GM23338 (cell line): Measurements from ENCODE around the gene APBB1. TPM values are rescaled to one million over a fixed set of nuclear protein-coding genes. Genes with fewer than 3 reads are reported as not detected.

Experiments used
- ATAC-seq: fragments of 200-7000 bp; cut with Tn5 transposase; 3 replicates; pipeline ENCODE4 v1.9.1; 2020
- DNase-seq: peaks from one replicate; pipeline ENCODE4 v3.0.0-alpha.2; 2015; ENCODE audit warnings: low spot score
- H2AFZ ChIP-seq: fragments of 200-600 bp; sonication (generic); 2 replicates; pipeline ENCODE4 v1.8.0; 2016; ENCODE audit warnings: antibody characterized with exemption, mild to moderate bottlenecking, moderate library complexity
- H3F3A ChIP-seq: fragments of 200-600 bp; sonication (generic); replicated peaks from 2 replicates; pipeline ENCODE4 v1.8.0; 2017; ENCODE audit warnings: antibody characterized with exemption, mixed run types, low read depth
- H3K27ac ChIP-seq: fragments of 200-600 bp; sonication (generic); 2 replicates; pipeline ENCODE4 v1.6.1; 2016; ENCODE audit warnings: low read depth
- H3K27me3 ChIP-seq: fragments of 200-600 bp; sonication (generic); 2 replicates; pipeline ENCODE4 v1.8.0; 2016; ENCODE audit warnings: mild to moderate bottlenecking, mixed run types, moderate library complexity; ENCODE audit not compliant: insufficient read depth
- H3K36me3 ChIP-seq: fragments of 200-600 bp; sonication (generic); 2 replicates; pipeline ENCODE4 v1.8.0; 2016; ENCODE audit warnings: mild to moderate bottlenecking; ENCODE audit not compliant: insufficient read depth
- H3K4me1 ChIP-seq: fragments of 200-600 bp; sonication (generic); 2 replicates; pipeline ENCODE4 v1.8.0; 2016; ENCODE audit warnings: mild to moderate bottlenecking, moderate library complexity; ENCODE audit not compliant: insufficient read depth
- H3K4me2 ChIP-seq: fragments of 200-600 bp; sonication (generic); 2 replicates; pipeline ENCODE4 v1.7.1; 2017; ENCODE audit warnings: mixed run types
- H3K4me3 ChIP-seq: fragments of 200-600 bp; sonication (generic); 2 replicates; pipeline ENCODE4 v1.6.1; 2016; ENCODE audit warnings: mixed run types
- H3K79me2 ChIP-seq: fragments of 200-600 bp; sonication (generic); replicated peaks from 2 replicates; pipeline ENCODE4 v1.8.0; 2017; ENCODE audit warnings: mild to moderate bottlenecking; ENCODE audit not compliant: insufficient read depth
- H3K9me2 ChIP-seq: fragments of 200-600 bp; sonication (generic); 2 replicates; pipeline ENCODE4 v1.8.0; 2017; ENCODE audit not compliant: insufficient read depth
- H4K20me1 ChIP-seq: fragments of 200-600 bp; sonication (generic); replicated peaks from 2 replicates; pipeline ENCODE4 v1.8.0; 2017; ENCODE audit warnings: mild to moderate bottlenecking; ENCODE audit not compliant: insufficient read depth
- H3K27ac Mint-ChIP-seq: 2 replicates; pipeline ENCODE4 v1.8.0; 2020; ENCODE audit warnings: inconsistent platforms, mild to moderate bottlenecking, moderate library complexity, mixed read lengths
- H3K27me3 Mint-ChIP-seq: 3 replicates; pipeline ENCODE4 v1.8.0; 2022; ENCODE audit warnings: low read depth, mild to moderate bottlenecking, moderate library complexity, mixed read lengths, inconsistent platforms; ENCODE audit not compliant: insufficient read depth, poor library complexity
- H3K36me3 Mint-ChIP-seq: 3 replicates; pipeline ENCODE4 v1.8.0; 2021; ENCODE audit warnings: low read depth, mild to moderate bottlenecking, inconsistent platforms, moderate library complexity, mixed read lengths
- H3K4me1 Mint-ChIP-seq: 3 replicates; pipeline ENCODE4 v1.8.0; 2020; ENCODE audit warnings: mild to moderate bottlenecking, inconsistent platforms, mixed read lengths
- H3K4me3 Mint-ChIP-seq: 3 replicates; pipeline ENCODE4 v1.8.0; 2021; ENCODE audit warnings: moderate library complexity, mild to moderate bottlenecking, inconsistent platforms, mixed read lengths
- H3K9me3 Mint-ChIP-seq: 3 replicates; pipeline ENCODE4 v1.8.0; 2020; ENCODE audit warnings: moderate library complexity, mild to moderate bottlenecking, inconsistent platforms, mixed read lengths
- CREB1 ChIP-seq: fragments of 250-450 bp; sonication (Bioruptor Pico); IDR thresholded peaks from 2 replicates; pipeline ENCODE4 v1.5.0; 2020; ENCODE audit warnings: low read depth, mild to moderate bottlenecking, moderate library complexity
- CTCF ChIP-seq, 2 experiments: fragments of 200-600 bp in 1 of 2; sonication (generic) in 1 of 2; conservative IDR thresholded peaks; 2 replicates each; pipeline versions ENCODE4 v1.5.1 to v1.6.1; 2016 to 2017; ENCODE audit warnings: antibody characterized with exemption in 2 of 2, low read depth in 2 of 2, mild to moderate bottlenecking in 2 of 2, moderate library complexity in 1 of 2
- ETS1 ChIP-seq: IDR thresholded peaks from 2 replicates; pipeline ENCODE4 v1.6.1; 2016; ENCODE audit warnings: antibody characterized with exemption
- EZH2 ChIP-seq: fragments of 200-600 bp; sonication (generic); IDR thresholded peaks from one replicate; pipeline ENCODE4 v1.8.0; 2017; ENCODE audit warnings: antibody characterized with exemption, mild to moderate bottlenecking, low read depth; ENCODE audit not compliant: unreplicated experiment
- EZH2phosphoT487 ChIP-seq: fragments of 200-600 bp; sonication (generic); IDR thresholded peaks from one replicate; pipeline ENCODE4 v1.8.1; 2018; ENCODE audit warnings: antibody characterized with exemption; ENCODE audit not compliant: unreplicated experiment
- JUNB ChIP-seq: IDR thresholded peaks from one replicate; pipeline ENCODE4 v1.6.1; 2016; ENCODE audit warnings: antibody characterized with exemption; ENCODE audit not compliant: unreplicated experiment
- NANOG ChIP-seq: IDR thresholded peaks from 2 replicates; pipeline ENCODE4 v1.6.1; 2016; ENCODE audit warnings: antibody characterized with exemption, borderline replicate concordance
- POLR2AphosphoS5 ChIP-seq: IDR thresholded peaks from 2 replicates; pipeline ENCODE4 v1.6.1; 2016; ENCODE audit warnings: antibody characterized with exemption, low read depth
- REST ChIP-seq: IDR thresholded peaks from one replicate; pipeline ENCODE4 v1.6.1; 2018; ENCODE audit warnings: antibody characterized with exemption; ENCODE audit not compliant: unreplicated experiment
- STAT1 ChIP-seq: IDR thresholded peaks from one replicate; pipeline ENCODE4 v1.6.1; 2016; ENCODE audit warnings: antibody characterized with exemption; ENCODE audit not compliant: unreplicated experiment
- ZNF114 ChIP-seq: fragments of 250-450 bp; sonication (Bioruptor Pico); IDR thresholded peaks from 2 replicates; pipeline ENCODE4 v1.5.0; 2020; ENCODE audit warnings: mild to moderate bottlenecking, moderate library complexity
- ZNF331 ChIP-seq: fragments of 250-450 bp; sonication (Bioruptor Pico); IDR thresholded peaks from 2 replicates; pipeline ENCODE4 v1.5.0; 2020; ENCODE audit warnings: low read depth, mild to moderate bottlenecking, moderate library complexity
- ZNF462 ChIP-seq: fragments of 250-450 bp; sonication (Bioruptor Pico); IDR thresholded peaks from 2 replicates; pipeline ENCODE4 v1.5.0; 2020; ENCODE audit warnings: mild to moderate bottlenecking, moderate library complexity
- polyA plus RNA-seq: library from polyadenylated mRNA; unstranded; fragments of >200 nt; fragmentation: Nextera tagmentation; extraction: Ambion mirVana; gene quantifications from 2 replicates; pipeline ENCODE4 v1.2.1, GENCODE V29; 2016
- total RNA-seq: library from RNA; depleted of rRNA; stranded (reverse); fragments of >200 nt; shearing (Covaris generic); gene quantifications from 2 replicates; pipeline ENCODE4 v1.2.3, GENCODE V29; 2014

Gene APBB1
- total and polyA plus RNA-seq, 2 experiments from 2014 or later: 10.6 to 24.7 TPM

- H3K27me3 ChIP-seq: peaks cover 6% of the 10 kb centered on the region; the same call in 1 of the 2 replicates
- DNase-seq (no peak), ATAC-seq (no peak)
- no peaks in the 10 kb centered on the region for H4K20me1 ChIP-seq
- no peaks in the 10 kb centered on the region for H3K79me2 ChIP-seq
- H2AFZ ChIP-seq: no peak overlapping the region
- H3K4me2 ChIP-seq: no peak overlapping the region
- no peak overlapping the region for H3K4me3 ChIP-seq
- H3K36me3 ChIP-seq: no peaks in the 10 kb centered on the region
- no peak overlapping the region for H3K27ac ChIP-seq
- H3K36me3 Mint-ChIP-seq: no peaks in the 10 kb centered on the region
- H3K4me1 Mint-ChIP-seq: peaks cover 29% of the 10 kb centered on the region
- H3K27ac Mint-ChIP-seq: no peak overlapping the region
- no peak overlapping the region; the same call in 2 of the 3 replicates for H3K4me3 Mint-ChIP-seq
- H3K9me3 Mint-ChIP-seq: no peaks in the 10 kb centered on the region
- no peaks in the 10 kb centered on the region for H3F3A ChIP-seq
- H3K27me3 Mint-ChIP-seq: peaks cover 17% of the 10 kb centered on the region
- peaks cover 43% of the 10 kb centered on the region for H3K4me1 ChIP-seq
- no peaks in the 10 kb centered on the region; the same call in 1 of the 2 replicates for H3K9me2 ChIP-seq
- no peak for TF ChIP-seq EZH2phosphoT487
- TF ChIP-seq STAT1: no peak
- TF ChIP-seq CTCF (conservative IDR thresholded peaks at IDR 0.05; ENCODE audit: low read depth in 2 of 2): no peak
- no peak for TF ChIP-seq NANOG
- TF ChIP-seq ZNF114 (CRISPR knock-in tag): no peak
- no peak for TF ChIP-seq REST
- no peak for TF ChIP-seq ZNF331 (CRISPR knock-in tag)
- TF ChIP-seq JUNB: no peak
- TF ChIP-seq EZH2: no peak
- no peak for TF ChIP-seq ZNF462 (CRISPR knock-in tag)
- no peak for TF ChIP-seq CREB1 (CRISPR knock-in tag)
- no peak for TF ChIP-seq POLR2AphosphoS5
- TF ChIP-seq ETS1: no peak
Measured at GRCh38 chr11:6388748-6389147, 30.1 kb downstream of the APBB1 start.
